Measurements from ENCODE around the gene SLC22A7. TPM values are rescaled to one million over a fixed set of nuclear protein-coding genes. Genes with fewer than 3 reads are reported as not detected.

The SLC22A7 gene
- total and polyA plus RNA-seq, 8 donors: not detected

Small RNAs within 50 kb of the gene (small RNA-seq; reads per million reads assigned to genes)
- gene RPL12P47: 0 reads per million in 4 donors

Other genes starting within 250 kb of the SLC22A7 start
- 10 to 100 TPM in 4 of 5 donors, 1 to 10 TPM in 1; 9.9 to 26.1 (median 14.1) TPM for gene CUL7, start 244.4 kb upstream of the SLC22A7 start, total RNA-seq
- gene CUL7, start 244.4 kb upstream of the SLC22A7 start, polyA plus RNA-seq: 1 to 10 TPM; 4.4 to 5.9 (median 4.7) TPM
- gene MRPL2, start 238.8 kb upstream of the SLC22A7 start, total RNA-seq: 10 to 100 TPM in 2 of 5 donors, 1 to 10 TPM in 3; 3.5 to 28.1 (median 8.8) TPM
- gene MRPL2, start 238.8 kb upstream of the SLC22A7 start, polyA plus RNA-seq: 10 to 100 TPM; 40.0 to 74.8 (median 49.8) TPM
- gene KLC4, start 238.6 kb upstream of the SLC22A7 start, total RNA-seq: 100 to 1,000 TPM in 2 of 5 donors, 10 to 100 TPM in 3; 24.4 to 410 (median 61.1) TPM
- 10 to 100 TPM; 23.5 to 38.5 (median 31.1) TPM for gene KLC4, start 238.6 kb upstream of the SLC22A7 start, polyA plus RNA-seq
- gene PTK7, start 221.9 kb upstream of the SLC22A7 start, total RNA-seq: 10 to 100 TPM in 4 of 5 donors, 1 to 10 TPM in 1; 8.2 to 64.9 (median 28.8) TPM
- gene PTK7, start 221.9 kb upstream of the SLC22A7 start, polyA plus RNA-seq: 10 to 100 TPM in 2 of 3 donors, 1 to 10 TPM in 1; 4.0 to 31.1 (median 12.1) TPM
- gene SRF, start 127.0 kb upstream of the SLC22A7 start, total RNA-seq: 10 to 100 TPM; 10.5 to 40.6 (median 25.5) TPM
- 10 to 100 TPM; 21.7 to 25.6 (median 22.5) TPM for gene SRF, start 127.0 kb upstream of the SLC22A7 start, polyA plus RNA-seq
- 100 to 1,000 TPM in 1 of 5 donors, 10 to 100 TPM in 4; 22.8 to 120 (median 53.9) TPM for gene CUL9, start 116.1 kb upstream of the SLC22A7 start, total RNA-seq
- gene CUL9, start 116.1 kb upstream of the SLC22A7 start, polyA plus RNA-seq: 10 to 100 TPM; 35.7 to 49.7 (median 40.3) TPM
- gene DNPH1, start 68.8 kb upstream of the SLC22A7 start, total RNA-seq: 100 to 1,000 TPM in 1 of 5 donors, 10 to 100 TPM in 3, not detected in 1; 42.9 to 136 (median 66.5) TPM
- 100 to 1,000 TPM; 109 to 158 (median 113) TPM for gene DNPH1, start 68.8 kb upstream of the SLC22A7 start, polyA plus RNA-seq
- gene TTBK1, start 54.8 kb upstream of the SLC22A7 start, total RNA-seq: under 1 TPM in 2 of 5 donors, not detected in 3; 0.14 to 0.37 TPM
- gene TTBK1, start 54.8 kb upstream of the SLC22A7 start, polyA plus RNA-seq: under 1 TPM; 0.05 to 0.15 (median 0.12) TPM
- under 1 TPM in 1 of 5 donors, not detected in 4; 0.92 TPM for gene CRIP3, start 10.6 kb downstream of the SLC22A7 start, total RNA-seq
- 1 to 10 TPM in 1 of 3 donors, under 1 TPM in 1, not detected in 1; 0.37 to 1.6 TPM for gene CRIP3, start 10.6 kb downstream of the SLC22A7 start, polyA plus RNA-seq
- gene ZNF318, start 71.4 kb downstream of the SLC22A7 start, total RNA-seq: 10 to 100 TPM in 3 of 5 donors, 1 to 10 TPM in 2; 5.8 to 13.3 (median 12.3) TPM
- 1 to 10 TPM; 2.6 to 4.8 (median 2.6) TPM for gene ZNF318, start 71.4 kb downstream of the SLC22A7 start, polyA plus RNA-seq
- 10 to 100 TPM; 18.7 to 67.4 (median 60.3) TPM for gene ABCC10, start 129.3 kb downstream of the SLC22A7 start, total RNA-seq
- gene ABCC10, start 129.3 kb downstream of the SLC22A7 start, polyA plus RNA-seq: 10 to 100 TPM in 2 of 3 donors, 1 to 10 TPM in 1; 7.9 to 30.6 (median 15.1) TPM
- under 1 TPM in 1 of 5 donors, not detected in 4; 0.37 TPM for gene DLK2, start 157.3 kb downstream of the SLC22A7 start, total RNA-seq
- 10 to 100 TPM in 1 of 3 donors, not detected in 2; 17.0 TPM for gene DLK2, start 157.3 kb downstream of the SLC22A7 start, polyA plus RNA-seq
- 100 to 1,000 TPM in 1 of 5 donors, 10 to 100 TPM in 2, 1 to 10 TPM in 2; 8.4 to 182 (median 15.2) TPM for gene TJAP1, start 179.3 kb downstream of the SLC22A7 start, total RNA-seq
- 10 to 100 TPM; 10.8 to 17.5 (median 13.1) TPM for gene TJAP1, start 179.3 kb downstream of the SLC22A7 start, polyA plus RNA-seq
- gene LRRC73, start 212.1 kb downstream of the SLC22A7 start, total RNA-seq: 1 to 10 TPM in 1 of 5 donors, under 1 TPM in 1, not detected in 3; 0.55 to 1.0 TPM
- gene LRRC73, start 212.1 kb downstream of the SLC22A7 start, polyA plus RNA-seq: under 1 TPM; 0.30 to 0.31 (median 0.31) TPM
- 100 to 1,000 TPM in 1 of 5 donors, 10 to 100 TPM in 4; 18.7 to 107 (median 62.0) TPM for gene YIPF3, start 218.7 kb downstream of the SLC22A7 start, total RNA-seq
- gene YIPF3, start 218.7 kb downstream of the SLC22A7 start, polyA plus RNA-seq: 10 to 100 TPM; 49.3 to 77.4 (median 53.2) TPM
- gene POLR1C, start 218.8 kb downstream of the SLC22A7 start, total RNA-seq: 10 to 100 TPM; 16.9 to 31.6 (median 26.8) TPM
- 10 to 100 TPM; 14.7 to 36.2 (median 23.3) TPM for gene POLR1C, start 218.8 kb downstream of the SLC22A7 start, polyA plus RNA-seq